UCSD-AML1 (cell line): ENCODE results near the gene PRKCE.
A peak's percentile ranks its signal among the peaks of the same experiment; 100 is the strongest.

ENCODE experiments used
- DNase-seq: peaks from one replicate; lab custom pipeline; 2025; ENCODE audit not compliant: unreplicated experiment; lab: John Stamatoyannopoulos, UW

PRKCE gene

GRCh38 chr2:45923701-45924100, 272.2 kb downstream of the PRKCE start:
- no peak for DNase-seq

DNA sequence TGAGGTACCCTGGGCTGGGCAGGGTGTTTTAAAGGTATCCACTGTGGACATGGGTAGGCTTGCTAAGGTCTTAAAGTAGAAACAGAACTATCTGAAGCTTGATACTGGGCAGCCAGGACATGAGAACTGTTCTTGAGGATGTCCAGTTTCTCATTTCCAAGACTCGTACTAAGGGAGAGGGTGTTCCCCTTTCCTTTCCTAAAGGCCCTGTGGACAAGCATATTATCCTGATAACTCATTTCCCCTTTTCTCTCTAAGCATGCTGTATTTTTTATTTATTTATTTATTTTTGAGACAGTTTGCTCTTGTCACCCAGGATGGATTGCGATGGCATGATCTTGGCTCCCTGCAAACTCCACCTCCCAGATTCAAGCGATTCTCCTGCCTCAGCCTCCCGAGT, 273.6 kb downstream of the PRKCE start:
- DNase-seq = no peak

DNA sequence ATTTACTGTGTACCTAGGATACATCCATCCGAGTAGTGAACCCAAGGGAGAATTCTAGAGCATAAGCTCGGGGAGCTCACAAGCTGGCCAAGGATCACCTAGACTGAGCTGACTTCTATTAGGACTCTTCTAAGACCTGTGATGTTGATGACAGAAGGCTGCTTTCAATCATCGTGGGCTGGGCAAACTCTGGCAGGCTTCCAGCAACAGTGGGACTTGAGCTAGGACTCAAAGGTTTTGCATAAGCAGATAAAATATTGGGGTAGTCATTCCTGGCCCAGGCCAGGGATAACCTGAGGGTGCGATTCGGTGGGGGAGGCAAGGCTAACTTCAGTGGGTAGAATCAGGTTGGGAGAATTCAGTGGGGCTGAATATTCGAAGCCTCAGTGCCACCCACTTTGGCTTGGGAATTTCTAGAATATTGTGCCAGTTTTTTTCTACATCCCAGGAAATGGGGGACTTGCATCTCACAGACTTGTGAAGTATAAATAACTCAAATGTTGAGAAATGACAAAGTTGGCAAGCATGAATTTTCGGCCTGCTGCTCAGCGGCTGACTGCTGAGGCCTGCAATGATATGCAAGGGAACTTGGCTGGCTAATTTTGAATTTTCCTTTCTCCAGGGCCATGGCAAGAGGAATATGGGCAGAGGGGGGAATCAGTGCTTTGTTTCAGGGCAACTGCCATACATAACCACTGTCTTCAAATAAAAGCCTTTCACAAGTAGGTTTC, 274.3 kb downstream of the PRKCE start:
- no peak for DNase-seq

- DNase-seq = no peak
Observed at GRCh38 chr2:45928946-45929345, 277.5 kb downstream of the PRKCE start.

- no peak for DNase-seq
Observed at GRCh38 chr2:45929674-45930395, 278.4 kb downstream of the PRKCE start.

GRCh38 chr2:45930396-45930792, 278.9 kb downstream of the PRKCE start:
- no peak for DNase-seq

GRCh38 chr2:45932278-45932975, 281.0 kb downstream of the PRKCE start:
- DNase-seq = no peak

- DNase-seq = peak; percentile 75
Observed at GRCh38 chr2:45935791-45936622, 284.5 kb downstream of the PRKCE start.

- DNase-seq = no peak
Observed at GRCh38 chr2:45936623-45936979, 285.1 kb downstream of the PRKCE start.

DNA sequence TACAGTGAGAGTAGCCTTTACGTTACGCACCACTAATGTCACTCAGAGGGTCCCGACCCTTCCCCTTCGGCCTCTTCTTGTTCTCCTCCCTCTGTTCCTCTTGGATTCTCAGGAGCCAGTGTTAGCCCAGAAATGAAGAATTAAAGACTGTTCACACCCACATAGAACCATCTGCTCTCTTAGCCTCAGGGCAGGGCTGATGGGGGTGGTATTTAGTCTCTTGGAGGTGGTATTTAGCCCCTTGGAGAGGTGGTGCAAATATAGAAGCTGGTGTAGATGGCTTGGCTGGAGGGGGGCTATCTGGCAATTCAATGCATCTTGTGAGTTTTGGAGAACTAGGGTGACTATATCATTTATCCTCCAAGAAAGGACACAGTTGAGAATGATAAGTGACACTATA, 286.5 kb downstream of the PRKCE start:
- no peak for DNase-seq

DNA sequence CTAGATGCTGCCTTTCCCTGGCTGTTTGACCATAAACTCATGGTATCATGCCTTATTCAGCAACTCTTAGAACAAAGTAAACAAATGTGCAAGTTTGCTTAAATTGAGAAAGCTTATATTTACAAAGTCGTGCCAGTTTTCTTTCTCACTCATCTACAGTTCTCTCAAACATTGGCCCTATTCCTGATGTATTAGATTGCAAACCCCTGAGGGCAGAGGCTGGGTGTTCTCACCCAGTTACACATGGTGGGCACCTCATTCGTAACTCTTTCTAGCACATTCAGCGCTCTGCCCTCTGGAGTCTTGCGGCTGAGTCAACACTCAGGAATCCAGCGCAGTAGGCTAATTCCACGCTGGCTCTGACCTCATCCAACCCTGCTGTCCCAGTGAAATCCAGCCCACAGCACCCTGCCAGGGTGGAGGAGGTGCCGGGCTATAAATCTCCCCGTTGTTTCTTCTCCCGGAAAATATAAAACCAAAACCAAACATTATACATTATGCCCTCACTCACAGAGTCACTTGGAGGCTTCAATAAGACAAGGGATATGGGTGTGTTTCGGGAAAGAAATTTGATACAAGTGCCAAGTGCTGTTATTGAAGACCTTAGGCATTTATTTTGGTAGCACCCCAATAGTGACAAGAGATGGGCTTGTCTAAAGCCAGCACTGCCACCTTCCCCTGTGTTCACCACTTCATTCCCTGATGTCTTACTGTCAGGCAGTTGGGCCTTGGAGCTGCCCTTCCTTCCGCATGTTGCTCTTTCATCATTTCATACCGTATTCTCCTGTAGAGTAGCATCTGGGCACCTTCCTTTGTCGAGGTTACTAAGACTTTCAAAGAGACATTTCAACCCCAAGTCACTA, 287.4 kb downstream of the PRKCE start:
- DNase-seq = no peak

GRCh38 chr2:45941531-45942236, 290.2 kb downstream of the PRKCE start:
- no peak for DNase-seq

DNA sequence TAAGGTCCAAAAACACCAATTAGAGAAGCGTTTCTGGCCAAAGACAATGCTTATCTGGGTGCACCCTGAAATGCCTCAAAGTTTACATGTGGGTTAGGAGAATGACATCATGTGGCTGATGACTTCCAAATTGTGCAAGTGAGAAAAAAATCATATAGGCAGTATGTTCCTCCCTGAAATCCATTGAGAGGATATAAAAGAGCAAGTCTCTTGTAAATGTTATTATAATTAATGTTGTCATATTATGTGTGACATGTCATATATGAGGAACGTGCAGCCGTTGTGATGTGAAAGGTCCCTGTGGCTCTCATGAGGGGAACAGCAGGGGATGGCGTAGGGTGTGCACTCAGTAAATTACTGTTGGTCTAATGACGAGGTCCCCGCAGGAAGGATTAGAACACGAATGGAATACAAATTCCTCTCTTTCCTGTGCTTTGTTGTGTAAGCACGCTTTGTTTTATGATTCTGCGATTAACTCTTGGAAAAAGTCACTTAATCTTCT, 290.8 kb downstream of the PRKCE start:
- no peak for DNase-seq

DNA sequence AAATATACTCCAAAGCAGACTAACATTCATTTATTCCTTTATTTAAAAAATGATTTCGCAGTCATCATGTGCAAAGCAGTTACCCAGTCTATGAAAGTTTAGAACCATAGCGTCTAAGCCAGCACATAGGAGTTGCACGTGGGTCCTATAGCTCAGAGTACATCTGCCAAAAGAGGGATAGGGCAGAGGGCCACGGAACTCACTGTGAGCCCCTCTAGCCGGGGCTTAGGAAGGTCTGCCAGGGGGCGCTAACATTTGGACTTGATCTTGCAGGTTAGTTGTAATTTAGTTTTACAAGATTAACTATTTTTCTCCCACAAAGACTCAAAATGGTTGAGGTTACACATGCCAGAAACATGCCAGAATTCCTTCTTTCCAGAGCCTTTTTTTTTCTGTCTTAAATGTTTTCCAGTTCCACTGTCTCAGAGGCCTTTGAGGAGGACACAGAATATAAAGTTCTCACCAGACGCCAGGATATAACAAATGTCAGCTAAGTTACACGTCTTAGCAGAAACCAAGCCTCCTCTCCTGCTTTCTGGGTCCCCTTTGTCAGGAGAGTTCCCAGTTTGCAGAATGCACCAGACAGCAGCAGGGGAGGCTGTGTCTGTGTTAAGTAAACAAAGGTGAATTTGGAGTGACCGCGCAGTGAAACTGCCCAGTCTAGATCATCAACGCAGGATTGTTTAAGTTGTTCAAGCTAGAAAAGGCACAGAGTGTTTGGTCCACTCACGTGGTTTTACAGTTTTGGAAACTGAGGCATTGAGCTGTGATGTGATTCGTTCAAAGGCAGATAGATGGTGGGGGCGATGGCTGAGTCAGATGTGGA, 292.0 kb downstream of the PRKCE start:
- DNase-seq = no peak

- no peak for DNase-seq
Observed at GRCh38 chr2:45944074-45944473, 292.6 kb downstream of the PRKCE start.

DNA sequence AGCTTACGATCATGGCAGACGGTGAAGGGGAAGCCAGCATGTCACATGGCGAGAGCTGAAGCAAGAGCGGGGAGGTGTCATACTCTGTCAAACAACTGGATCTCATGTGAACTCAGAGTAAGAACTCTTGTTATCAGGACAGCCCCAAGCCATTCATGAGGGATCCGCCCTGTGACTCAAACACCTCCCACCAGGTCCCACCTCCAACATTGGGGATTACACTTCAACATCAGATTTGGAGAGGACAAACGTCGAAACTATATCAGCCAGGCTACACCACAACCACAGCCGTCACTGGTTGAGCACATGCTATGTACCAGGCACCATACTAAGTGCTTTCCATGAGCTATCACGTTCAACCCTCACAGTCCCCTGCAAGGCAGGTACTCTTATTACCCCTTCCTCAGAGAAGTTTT, 293.8 kb downstream of the PRKCE start:
- DNase-seq = no peak

GRCh38 chr2:45946023-45946422, 294.5 kb downstream of the PRKCE start:
- DNase-seq = no peak

GRCh38 chr2:45950606-45951005, 299.1 kb downstream of the PRKCE start:
- DNase-seq = no peak
